ENCODE measurements around the gene SDK1. TPM values are rescaled to one million over a fixed set of nuclear protein-coding genes. Genes with fewer than 3 reads are reported as not detected.

Gene SDK1
- total and polyA plus RNA-seq, 4 donors, result 0.12 to 0.47 (median 0.36) TPM

GRCh38 chr7:3488829-3489228, 187.8 kb downstream of the SDK1 start:
- no peak overlapping the region for H3K27ac ChIP-seq (ENCODE audit: low read depth in 1 of 2, low read length in 2 of 2)
- no peak for DNase-seq (ENCODE audit: low spot score)
- TF ChIP-seq FOXA2 (IDR thresholded peaks at IDR 0.05), result no peak
- no peak for TF ChIP-seq JUND (IDR thresholded peaks at IDR 0.05)
- TF ChIP-seq YY1 (IDR thresholded peaks at IDR 0.05), result no peak
- TF ChIP-seq ATF3 (IDR thresholded peaks at IDR 0.05), result no peak
- no peak for TF ChIP-seq FOXA1 (IDR thresholded peaks at IDR 0.05)
- no peak for TF ChIP-seq MAX (IDR thresholded peaks at IDR 0.05)
- no peak for TF ChIP-seq HNF4A (conservative IDR thresholded peaks at IDR 0.05)
- no peak for TF ChIP-seq ZBTB33 (IDR thresholded peaks at IDR 0.05)
- TF ChIP-seq HNF4G (IDR thresholded peaks at IDR 0.05), result no peak
- no peak for TF ChIP-seq CTCF (IDR thresholded peaks at IDR 0.05; ENCODE audit: low read depth, low read length, missing input control)
- TF ChIP-seq RXRA (IDR thresholded peaks at IDR 0.05), result no peak
- TF ChIP-seq TAF1 (conservative IDR thresholded peaks at IDR 0.05), result no peak
- 72% methylated on average over 3 of the region's 3 CpGs for WGBS
- no peaks in the 10 kb centered on the region for H3K27me3 ChIP-seq (ENCODE audit: control insufficient read depth in 4 of 4, insufficient read depth in 4 of 4, low read length in 3 of 4)
- peaks cover 0 to 2% (median 0%) of the 10 kb centered on the region in 4 donors for H3K9me3 ChIP-seq (ENCODE audit: control insufficient read depth in 4 of 4, low read length in 3 of 4)
- no peaks in the 10 kb centered on the region for H3K4me1 ChIP-seq (ENCODE audit: control insufficient read depth in 4 of 4, insufficient read depth in 4 of 4, low read length in 3 of 4)
- H3K9ac ChIP-seq (ENCODE audit: low read depth in 1 of 2, low read length in 2 of 2), result no peak overlapping the region
- no peaks in the 10 kb centered on the region for H3K36me3 ChIP-seq (ENCODE audit: control insufficient read depth in 4 of 4, insufficient read depth in 3 of 4, low read depth in 1 of 4, low read length in 3 of 4)
- no peak overlapping the region for H3K4me3 ChIP-seq (ENCODE audit: low read depth in 1 of 3, low read length in 3 of 3)

GRCh38 chr7:3493499-3493898, 192.4 kb downstream of the SDK1 start:
- no peak overlapping the region for H3K4me3 ChIP-seq (ENCODE audit: low read depth in 1 of 3, low read length in 3 of 3)
- H3K4me1 ChIP-seq (ENCODE audit: control insufficient read depth in 4 of 4, insufficient read depth in 4 of 4, low read length in 3 of 4), result no peaks in the 10 kb centered on the region
- H3K36me3 ChIP-seq (ENCODE audit: control insufficient read depth in 4 of 4, insufficient read depth in 3 of 4, low read depth in 1 of 4, low read length in 3 of 4), result no peaks in the 10 kb centered on the region
- H3K9me3 ChIP-seq (ENCODE audit: control insufficient read depth in 4 of 4, low read length in 3 of 4), result no peaks in the 10 kb centered on the region
- no peaks in the 10 kb centered on the region for H3K27me3 ChIP-seq (ENCODE audit: control insufficient read depth in 4 of 4, insufficient read depth in 4 of 4, low read length in 3 of 4)
- H3K27ac ChIP-seq (ENCODE audit: low read depth in 1 of 2, low read length in 2 of 2), result no peak overlapping the region
- H3K9ac ChIP-seq (ENCODE audit: low read depth in 1 of 2, low read length in 2 of 2), result no peak overlapping the region
- no peak for DNase-seq (ENCODE audit: low spot score)
- no peak for TF ChIP-seq TAF1 (conservative IDR thresholded peaks at IDR 0.05)
- TF ChIP-seq GABPA (IDR thresholded peaks at IDR 0.05 in 1 of 2, conservative IDR thresholded peaks at IDR 0.05 in 1 of 2), result no peak

GRCh38 chr7:3494947-3495346, 193.9 kb downstream of the SDK1 start:
- 95% methylated on average over 6 of the region's 6 CpGs for WGBS
- Histone ChIP-seq H3K27me3 (ENCODE audit: control insufficient read depth in 4 of 4, insufficient read depth in 4 of 4, low read length in 3 of 4) (no peaks in the 10 kb centered on the region), H3K9me3 (ENCODE audit: control insufficient read depth in 4 of 4, low read length in 3 of 4) (peaks cover 2 to 6% (median 3%) of the 10 kb centered on the region in 4 donors), H3K27ac (ENCODE audit: low read depth in 1 of 2, low read length in 2 of 2) (no peak overlapping the region), H3K36me3 (ENCODE audit: control insufficient read depth in 4 of 4, insufficient read depth in 3 of 4, low read depth in 1 of 4, low read length in 3 of 4) (no peaks in the 10 kb centered on the region), H3K4me1 (ENCODE audit: control insufficient read depth in 4 of 4, insufficient read depth in 4 of 4, low read length in 3 of 4) (no peaks in the 10 kb centered on the region), H3K9ac (ENCODE audit: low read depth in 1 of 2, low read length in 2 of 2) (no peak overlapping the region), H3K4me3 (ENCODE audit: low read depth in 1 of 3, low read length in 3 of 3) (no peak overlapping the region)
- DNase-seq (ENCODE audit: low spot score), result no peak
- TF ChIP-seq MAX (IDR thresholded peaks at IDR 0.05) (no peak), RAD21 (IDR thresholded peaks at IDR 0.05) (no peak)

All from liver (tissue), 9 donors.